Measurements from ENCODE around the gene C11orf98. TPM values are rescaled to one million over a fixed set of nuclear protein-coding genes. Genes with fewer than 3 reads are reported as not detected.
A peak's percentile ranks its signal among the peaks of the same experiment; 100 is the strongest.

C11orf98 gene
- total RNA-seq, 4 donors from 2014 or later: 32.7 to 48.0 (median 40.8) TPM

DNA sequence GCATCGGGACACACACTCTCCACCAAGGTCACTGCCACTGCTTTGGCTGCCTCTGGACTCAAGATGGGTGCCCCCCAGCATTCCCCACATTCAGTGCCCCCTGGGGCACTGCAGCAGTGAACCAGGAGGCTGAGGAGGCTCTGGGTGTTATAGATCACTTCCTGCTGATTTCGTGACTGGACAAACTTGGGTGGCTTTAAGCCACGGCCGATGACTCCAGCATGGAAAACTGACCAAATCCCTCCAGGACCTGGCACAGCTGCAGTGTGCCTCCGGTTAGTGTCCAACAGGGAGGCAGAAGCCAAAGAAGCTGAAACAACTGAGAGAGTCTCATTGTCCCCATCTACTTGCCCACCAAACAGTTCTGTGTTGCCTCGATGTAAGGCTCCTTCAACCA, 17.4 kb downstream of the C11orf98 start:
- Histone ChIP-seq H3K9me3 (no peaks in the 10 kb centered on the region), H3K4me1 (peaks cover 0 to 51% (median 28%) of the 10 kb centered on the region in 4 donors), H3K36me3 (peaks cover 0 to 51% (median 4%) of the 10 kb centered on the region in 3 donors), H3K27me3 (no peaks in the 10 kb centered on the region), H3K4me3 (no peak overlapping the region), H3K27ac (no peak overlapping the region)
- no peak for DNase-seq (ENCODE audit: low spot score in 2 of 2)
- 82 to 87% methylated on average over 6 of the region's 6 CpGs for WGBS, 2 donors
- TF ChIP-seq EP300 (IDR thresholded peaks at IDR 0.05) (no peak), POLR2A (IDR thresholded peaks at IDR 0.05) (no peak)
- TF ChIP-seq, protein P1, sequence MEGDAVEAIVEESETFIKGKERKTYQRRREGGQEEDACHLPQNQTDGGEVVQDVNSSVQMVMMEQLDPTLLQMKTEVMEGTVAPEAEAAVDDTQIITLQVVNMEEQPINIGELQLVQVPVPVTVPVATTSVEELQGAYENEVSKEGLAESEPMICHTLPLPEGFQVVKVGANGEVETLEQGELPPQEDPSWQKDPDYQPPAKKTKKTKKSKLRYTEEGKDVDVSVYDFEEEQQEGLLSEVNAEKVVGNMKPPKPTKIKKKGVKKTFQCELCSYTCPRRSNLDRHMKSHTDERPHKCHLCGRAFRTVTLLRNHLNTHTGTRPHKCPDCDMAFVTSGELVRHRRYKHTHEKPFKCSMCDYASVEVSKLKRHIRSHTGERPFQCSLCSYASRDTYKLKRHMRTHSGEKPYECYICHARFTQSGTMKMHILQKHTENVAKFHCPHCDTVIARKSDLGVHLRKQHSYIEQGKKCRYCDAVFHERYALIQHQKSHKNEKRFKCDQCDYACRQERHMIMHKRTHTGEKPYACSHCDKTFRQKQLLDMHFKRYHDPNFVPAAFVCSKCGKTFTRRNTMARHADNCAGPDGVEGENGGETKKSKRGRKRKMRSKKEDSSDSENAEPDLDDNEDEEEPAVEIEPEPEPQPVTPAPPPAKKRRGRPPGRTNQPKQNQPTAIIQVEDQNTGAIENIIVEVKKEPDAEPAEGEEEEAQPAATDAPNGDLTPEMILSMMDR (IDR thresholded peaks at IDR 0.05): no peak

- Histone ChIP-seq H3K27ac (peak overlapping the region in 2 of 4 donors; percentile 66 to 96), H3K27me3 (no peaks in the 10 kb centered on the region), H3K9me3 (no peaks in the 10 kb centered on the region), H3K36me3 (peaks cover 0 to 56% (median 4%) of the 10 kb centered on the region in 3 donors), H3K4me3 (peak overlapping the region in 2 of 4 donors; percentile 87 to 90), H3K4me1 (peaks cover 0 to 47% (median 23%) of the 10 kb centered on the region in 4 donors)
- DNase-seq (ENCODE audit: low spot score in 2 of 2): no peak
- WGBS, 2 donors: 45 to 65% methylated on average over 22 to 32 of the region's 32 CpGs
- TF ChIP-seq EP300 (IDR thresholded peaks at IDR 0.05) (no peak), POLR2A (IDR thresholded peaks at IDR 0.05) (no peak)
- TF ChIP-seq, protein P1 (IDR thresholded peaks at IDR 0.05): no peak
Observed at GRCh38 chr11:62646825-62647608, 18.0 kb downstream of the C11orf98 start.

GRCh38 chr11:62645946-62646824, 18.8 kb downstream of the C11orf98 start, which contains the start of gene GANAB:
Gene GANAB (minus strand): TSS chr11:62646613. CDS start chr11:62646599, 14 bp downstream.
- TF ChIP-seq, protein P1 (IDR thresholded peaks at IDR 0.05): peak in 1 of 5 experiments; percentile 17
- TF ChIP-seq POLR2A (IDR thresholded peaks at IDR 0.05) (peak; percentile 55 to 78), EP300 (IDR thresholded peaks at IDR 0.05) (peak; percentile 74 to 88)
- DNase-seq (ENCODE audit: low spot score in 2 of 2): peak; percentile 100
- Histone ChIP-seq H3K36me3 (peaks cover 0 to 59% (median 4%) of the 10 kb centered on the region in 3 donors), H3K9me3 (no peaks in the 10 kb centered on the region), H3K4me1 (peaks cover 0 to 47% (median 16%) of the 10 kb centered on the region in 4 donors), H3K27me3 (no peaks in the 10 kb centered on the region), H3K27ac (peak within 1 kb of the TSS; percentile 72 to 98 (median 95)), H3K4me3 (peak within 1 kb of the TSS; percentile 87 to 99 (median 90))
- 1% methylated on average over 49 to 72 of the region's 73 CpGs for WGBS, 2 donors

DNA sequence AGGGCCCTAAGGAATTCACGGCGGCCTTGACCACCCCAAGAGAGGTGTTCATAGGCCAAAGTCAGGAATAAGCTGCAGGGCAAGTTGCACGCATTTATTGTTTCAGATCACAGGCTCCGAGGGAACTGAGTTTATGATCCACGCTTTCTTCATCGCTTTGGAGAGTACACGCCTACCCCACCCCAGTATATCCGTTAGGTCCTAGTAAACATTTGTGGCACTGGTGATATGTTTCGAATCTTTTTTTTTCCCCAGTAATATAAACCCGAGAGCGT, 19.4 kb downstream of the C11orf98 start:
- H3K9me3 ChIP-seq: no peaks in the 10 kb centered on the region
- peak overlapping the region; percentile 72 to 98 (median 95) for H3K27ac ChIP-seq
- H3K4me3 ChIP-seq: peak overlapping the region; percentile 87 to 99 (median 90)
- H3K27me3 ChIP-seq: no peaks in the 10 kb centered on the region
- peaks cover 0 to 59% (median 4%) of the 10 kb centered on the region in 3 donors for H3K36me3 ChIP-seq
- DNase-seq (ENCODE audit: low spot score in 2 of 2): no peak
- WGBS, 2 donors: 10 to 11% methylated on average over 11 of the region's 11 CpGs
- no peak for TF ChIP-seq POLR2A (IDR thresholded peaks at IDR 0.05)
- TF ChIP-seq, protein P1 (IDR thresholded peaks at IDR 0.05): no peak
- no peak for TF ChIP-seq EP300 (IDR thresholded peaks at IDR 0.05)
- H3K4me1 ChIP-seq: peaks cover 0 to 44% (median 15%) of the 10 kb centered on the region in 4 donors
